ENCODE results near the gene DNM2. TPM values are rescaled to one million over a fixed set of nuclear protein-coding genes. Genes with fewer than 3 reads are reported as not detected.
A peak's percentile ranks its signal among the peaks of the same experiment; 100 is the strongest.

DNM2 gene
- total RNA-seq, 1 donor from 2014 or later, result 102 TPM

GRCh38 chr19:10766671-10767201 lies 48.9 kb downstream of the DNM2 start:
- no peak for TF ChIP-seq CTCF (IDR thresholded peaks at IDR 0.05; ENCODE audit: insufficient read depth, low read length, poor library complexity, severe bottlenecking)
- Histone ChIP-seq H3K27me3 (ENCODE audit: control insufficient read depth, insufficient read depth, low read length) (no peaks in the 10 kb centered on the region), H3K36me3 (ENCODE audit: control insufficient read depth, insufficient read depth, low read length) (peaks cover 4% of the 10 kb centered on the region), H3K4me3 (ENCODE audit: low read depth, low read length) (no peak overlapping the region)
- DNase-seq (ENCODE audit: low read depth), result no peak

- Histone ChIP-seq H3K36me3 (ENCODE audit: control insufficient read depth, insufficient read depth, low read length) (peaks cover 3% of the 10 kb centered on the region), H3K27me3 (ENCODE audit: control insufficient read depth, insufficient read depth, low read length) (no peaks in the 10 kb centered on the region), H3K4me3 (ENCODE audit: low read depth, low read length) (no peak overlapping the region)
- DNase-seq (ENCODE audit: low read depth), result no peak
- no peak for TF ChIP-seq CTCF (IDR thresholded peaks at IDR 0.05; ENCODE audit: insufficient read depth, low read length, poor library complexity, severe bottlenecking)
These were observed 49.8 kb downstream of the DNM2 start for GRCh38 chr19:10767726-10768125.

- DNase-seq (ENCODE audit: low read depth), result no peak
- Histone ChIP-seq H3K27me3 (ENCODE audit: control insufficient read depth, insufficient read depth, low read length) (no peaks in the 10 kb centered on the region), H3K4me3 (ENCODE audit: low read depth, low read length) (no peak overlapping the region), H3K36me3 (ENCODE audit: control insufficient read depth, insufficient read depth, low read length) (peaks cover 3% of the 10 kb centered on the region)
- no peak for TF ChIP-seq CTCF (IDR thresholded peaks at IDR 0.05; ENCODE audit: insufficient read depth, low read length, poor library complexity, severe bottlenecking)
These were observed 50.5 kb downstream of the DNM2 start for GRCh38 chr19:10768369-10768768.

- TF ChIP-seq CTCF (IDR thresholded peaks at IDR 0.05; ENCODE audit: insufficient read depth, low read length, poor library complexity, severe bottlenecking), result no peak
- Histone ChIP-seq H3K36me3 (ENCODE audit: control insufficient read depth, insufficient read depth, low read length) (peaks cover 3% of the 10 kb centered on the region), H3K4me3 (ENCODE audit: low read depth, low read length) (no peak overlapping the region), H3K27me3 (ENCODE audit: control insufficient read depth, insufficient read depth, low read length) (no peaks in the 10 kb centered on the region)
- DNase-seq (ENCODE audit: low read depth), result no peak
These were observed 51.1 kb downstream of the DNM2 start for GRCh38 chr19:10768936-10769335.

- no peak for DNase-seq (ENCODE audit: low read depth)
- no peaks in the 10 kb centered on the region for H3K27me3 ChIP-seq (ENCODE audit: control insufficient read depth, insufficient read depth, low read length)
- H3K4me3 ChIP-seq (ENCODE audit: low read depth, low read length), result no peak overlapping the region
- peaks cover 3% of the 10 kb centered on the region for H3K36me3 ChIP-seq (ENCODE audit: control insufficient read depth, insufficient read depth, low read length)
- TF ChIP-seq CTCF (IDR thresholded peaks at IDR 0.05; ENCODE audit: insufficient read depth, low read length, poor library complexity, severe bottlenecking), result peak; percentile 17
These were observed 51.9 kb downstream of the DNM2 start for GRCh38 chr19:10769533-10770491.

All from kidney epithelial cell (primary cell).